Breast epithelium (tissue), 3 donors: ENCODE data around the gene PPOX.

Source experiments
- CTCF ChIP-seq, 3 donors: fragments of 450-650 bp; IDR thresholded peaks; one replicate each; pipeline ENCODE4 v1.5.1; 2016 to 2017; ENCODE audit warnings: antibody characterized with exemption in 3 of 3, mild to moderate bottlenecking in 3 of 3, moderate library complexity in 3 of 3
- POLR2A ChIP-seq: fragments of 450-650 bp; IDR thresholded peaks from one replicate; pipeline ENCODE4 v1.6.1; 2016; ENCODE audit warnings: antibody characterized with exemption, mild to moderate bottlenecking, moderate library complexity

GRCh38 chr1:161199506-161200139 lies 33.4 kb downstream of the PPOX start:
- TF ChIP-seq POLR2A (no peak), CTCF (IDR thresholded peaks at IDR 0.05) (no peak)
